ENCODE data around the gene GRIK4. TPM values are rescaled to one million over a fixed set of nuclear protein-coding genes. Genes with fewer than 3 reads are reported as not detected.

Gene GRIK4
- total RNA-seq, 1 donor from 2014 or later = 2.2 TPM

- Histone ChIP-seq H3K36me3 (ENCODE audit: insufficient read depth, low read length) (no peaks in the 10 kb centered on the region), H3K9me3 (ENCODE audit: insufficient read depth, low read depth, low read length) (no peaks in the 10 kb centered on the region), H3K79me2 (ENCODE audit: insufficient read depth, low read length) (no peaks in the 10 kb centered on the region), H3K27ac (ENCODE audit: low read depth, low read length) (no peak overlapping the region), H3K27me3 (ENCODE audit: insufficient read depth, low read length) (no peaks in the 10 kb centered on the region), H3K4me1 (ENCODE audit: insufficient read depth, low read length) (no peaks in the 10 kb centered on the region), H4K20me1 (ENCODE audit: insufficient read depth, low read length) (no peaks in the 10 kb centered on the region), H3K9ac (ENCODE audit: low read length) (no peak overlapping the region), H3K4me3 (ENCODE audit: insufficient read depth, low read depth, low read length) (no peak overlapping the region), H3K4me2 (ENCODE audit: low read length) (no peak overlapping the region), H2AFZ (ENCODE audit: low read depth, low read length) (no peak overlapping the region)
- Mint-ChIP-seq H3K36me3 (ENCODE audit: low read depth, unreplicated experiment) (no peaks in the 10 kb centered on the region), H3K27me3 (ENCODE audit: low read depth, unreplicated experiment) (peaks cover 18% of the 10 kb centered on the region), H3K27ac (ENCODE audit: unreplicated experiment) (no peak overlapping the region), H3K9me3 (ENCODE audit: unreplicated experiment) (peaks cover 16% of the 10 kb centered on the region), H3K4me3 (ENCODE audit: unreplicated experiment) (no peak overlapping the region), H3K4me1 (ENCODE audit: low read depth, unreplicated experiment) (peaks cover 8% of the 10 kb centered on the region)
- no peak for FAIRE-seq
- TF ChIP-seq CTCF (IDR thresholded peaks at IDR 0.05; ENCODE audit: insufficient read depth, low read depth, low read length) = no peak
- no peak for DNase-seq (ENCODE audit: low read depth)
Observed at GRCh38 chr11:120773501-120774031, 262.0 kb downstream of the GRIK4 start.

DNA sequence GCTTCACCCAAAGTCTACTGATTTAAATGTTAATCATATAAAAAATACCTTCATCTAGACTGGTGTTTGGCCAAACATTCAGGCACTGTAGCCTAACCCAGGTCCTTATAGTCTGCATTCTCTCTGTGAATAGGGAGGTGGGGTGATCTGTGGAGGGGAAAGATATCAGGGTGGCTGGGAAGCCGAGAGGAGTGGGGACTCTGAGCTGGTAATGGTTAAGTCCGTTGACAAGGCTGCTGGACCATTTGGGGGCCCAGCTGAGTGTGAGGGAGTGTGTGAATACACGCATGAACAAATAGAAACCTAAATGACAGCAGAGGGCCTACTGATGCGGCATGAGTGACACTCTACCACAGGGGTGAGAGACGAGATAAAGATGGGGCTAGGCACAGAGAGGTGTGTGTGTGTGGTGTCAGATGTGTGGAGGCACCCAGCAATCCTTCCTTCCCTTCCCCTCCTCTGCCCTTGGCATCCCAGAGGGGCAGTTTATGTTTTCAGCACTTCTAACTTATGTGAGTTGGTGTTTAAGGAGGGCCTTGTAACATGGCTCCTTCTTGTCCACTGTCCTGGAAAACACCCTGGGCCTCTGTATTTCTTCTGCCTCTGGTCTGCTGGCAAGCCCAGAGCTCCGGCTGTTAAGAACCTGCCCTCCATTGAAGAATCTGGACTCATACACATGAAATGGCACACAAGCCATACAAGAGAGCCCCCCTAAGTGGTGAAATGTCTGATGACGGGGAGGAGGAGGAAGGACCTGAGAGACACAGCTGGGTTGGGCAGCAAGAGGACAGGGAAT is 263.2 kb downstream of the GRIK4 start:
- FAIRE-seq (no peak), DNase-seq (ENCODE audit: low read depth) (no peak)
- Histone ChIP-seq H3K9me3 (ENCODE audit: insufficient read depth, low read depth, low read length) (no peaks in the 10 kb centered on the region), H4K20me1 (ENCODE audit: insufficient read depth, low read length) (no peaks in the 10 kb centered on the region), H2AFZ (ENCODE audit: low read depth, low read length) (no peak overlapping the region), H3K9ac (ENCODE audit: low read length) (no peak overlapping the region), H3K79me2 (ENCODE audit: insufficient read depth, low read length) (no peaks in the 10 kb centered on the region), H3K4me3 (ENCODE audit: insufficient read depth, low read depth, low read length) (no peak overlapping the region), H3K36me3 (ENCODE audit: insufficient read depth, low read length) (no peaks in the 10 kb centered on the region), H3K4me2 (ENCODE audit: low read length) (no peak overlapping the region), H3K27me3 (ENCODE audit: insufficient read depth, low read length) (no peaks in the 10 kb centered on the region), H3K27ac (ENCODE audit: low read depth, low read length) (no peak overlapping the region), H3K4me1 (ENCODE audit: insufficient read depth, low read length) (no peaks in the 10 kb centered on the region)
- Mint-ChIP-seq H3K36me3 (ENCODE audit: low read depth, unreplicated experiment) (no peaks in the 10 kb centered on the region), H3K9me3 (ENCODE audit: unreplicated experiment) (peaks cover 13% of the 10 kb centered on the region), H3K27me3 (ENCODE audit: low read depth, unreplicated experiment) (peaks cover 21% of the 10 kb centered on the region), H3K4me3 (ENCODE audit: unreplicated experiment) (no peak overlapping the region), H3K4me1 (ENCODE audit: low read depth, unreplicated experiment) (peaks cover 8% of the 10 kb centered on the region), H3K27ac (ENCODE audit: unreplicated experiment) (no peak overlapping the region)
- TF ChIP-seq CTCF (IDR thresholded peaks at IDR 0.05; ENCODE audit: insufficient read depth, low read depth, low read length) = no peak
- no peak for TF ChIP-seq EZH2 (IDR thresholded peaks at IDR 0.05; ENCODE audit: insufficient read depth, low read length)
